Breast epithelium (tissue), 4 donors: ENCODE results near the gene C22orf42. TPM values are rescaled to one million over a fixed set of nuclear protein-coding genes. Genes with fewer than 3 reads are reported as not detected.

Experiments
- DNase-seq, 2 donors: peaks; one replicate each; pipeline ENCODE4 v3.0.0-alpha.2; 2019; ENCODE audit warnings: low spot score in 2 of 2
- H3K27ac ChIP-seq, 2 donors: fragments of 200-600 bp; sonication (generic) in 1 of 2; one replicate each; pipeline ENCODE4 v1.5.1; 2016 to 2019; ENCODE audit warnings: mild to moderate bottlenecking in 1 of 2
- H3K27me3 ChIP-seq, 2 donors: fragments of 200-600 bp; sonication (generic) in 1 of 2; one replicate each; pipeline versions ENCODE4 v1.5.1 to v1.6.0; 2017 to 2019; ENCODE audit warnings: control low read depth in 1 of 2, mild to moderate bottlenecking in 1 of 2
- H3K36me3 ChIP-seq: fragments of 200-600 bp; one replicate; pipeline ENCODE4 v1.5.1; 2019
- H3K4me1 ChIP-seq, 2 donors: fragments of 200-600 bp; sonication (generic); one replicate each; pipeline ENCODE4 v1.5.1; 2016 to 2019; ENCODE audit warnings: control low read depth in 1 of 2
- H3K4me3 ChIP-seq, 3 donors: fragments of 200-600 bp; sonication (generic); 1 replicate in 2 of 3; 2 replicates in 1 of 3; pipeline ENCODE4 v1.5.1; 2016 to 2019; ENCODE audit warnings: mild to moderate bottlenecking in 3 of 3, moderate library complexity in 2 of 3
- H3K9me3 ChIP-seq, 2 donors: fragments of 200-600 bp; sonication (generic) in 1 of 2; one replicate each; pipeline ENCODE4 v1.5.1; 2016 to 2019; ENCODE audit warnings: control low read depth in 1 of 2
- CTCF ChIP-seq, 3 donors: fragments of 450-650 bp; IDR thresholded peaks; one replicate each; pipeline ENCODE4 v1.5.1; 2016 to 2017; ENCODE audit warnings: antibody characterized with exemption in 3 of 3, mild to moderate bottlenecking in 3 of 3, moderate library complexity in 3 of 3
- POLR2A ChIP-seq: fragments of 450-650 bp; IDR thresholded peaks from one replicate; pipeline ENCODE4 v1.6.1; 2016; ENCODE audit warnings: antibody characterized with exemption, mild to moderate bottlenecking, moderate library complexity
- POLR2AphosphoS5 ChIP-seq, 3 donors: sonication (generic); formaldehyde crosslinking; IDR thresholded peaks; one replicate each; pipeline ENCODE4 v1.6.1; 2017; ENCODE audit warnings: antibody characterized with exemption in 3 of 3
- intact Hi-C: fragments of 100-400 bp; cut with DNase I; formaldehyde crosslinking; loops from one replicate; pipeline ENCODE4 v1.15.1; 2023; ENCODE audit warnings: low total_unique reads
- total RNA-seq, 3 donors: library from RNA; depleted of rRNA; stranded (reverse); fragments of >200 nt; gene quantifications; one replicate each; pipeline ENCODE4 v1.1.0, GENCODE V29; 2016

The C22orf42 gene
- total RNA-seq, 3 donors from 2014 or later = not detected

GRCh38 chr22:32103658-32104315 is 55.3 kb downstream of the C22orf42 start:
- Histone ChIP-seq H3K27ac (peak overlapping the region in 1 of 2 donors; percentile 35), H3K4me3 (no peak overlapping the region), H3K4me1 (no peaks in the 10 kb centered on the region), H3K9me3 (no peaks in the 10 kb centered on the region), H3K36me3 (no peaks in the 10 kb centered on the region), H3K27me3 (no peaks in the 10 kb centered on the region)
- no peak for DNase-seq
- TF ChIP-seq CTCF (IDR thresholded peaks at IDR 0.05) (peak in 2 of 3 donors; percentile 32 to 38), POLR2AphosphoS5 (IDR thresholded peaks at IDR 0.05) (no peak), POLR2A (no peak)
- intact Hi-C loops = no loop called here

- no peaks in the 10 kb centered on the region for H3K4me1 ChIP-seq
- DNase-seq = peak in 1 of 2 donors; percentile 36
- H3K9me3 ChIP-seq = no peaks in the 10 kb centered on the region
- no peak for TF ChIP-seq POLR2A
- no peak for TF ChIP-seq POLR2AphosphoS5 (IDR thresholded peaks at IDR 0.05)
- TF ChIP-seq CTCF (IDR thresholded peaks at IDR 0.05) = no peak
- H3K27ac ChIP-seq = peak overlapping the region in 1 of 2 donors; percentile 50
- H3K36me3 ChIP-seq = no peaks in the 10 kb centered on the region
- H3K27me3 ChIP-seq = no peaks in the 10 kb centered on the region
- intact Hi-C loops = no loop called here
- no peak overlapping the region for H3K4me3 ChIP-seq
Measured at GRCh38 chr22:32100711-32101110, 58.4 kb downstream of the C22orf42 start.

Other genes starting within 250 kb of the C22orf42 start
- 10 to 100 TPM; 58.7 to 94.3 (median 85.9) TPM for gene YWHAH, start 214.8 kb downstream of the C22orf42 start, total RNA-seq
- 1 to 10 TPM in 2 of 3 donors, not detected in 1; 1.3 to 5.3 TPM for gene SLC5A1, start 116.0 kb downstream of the C22orf42 start, total RNA-seq
- under 1 TPM in 1 of 3 donors, not detected in 2; 0.29 TPM for gene RFPL2, start 45.8 kb upstream of the C22orf42 start, total RNA-seq
- gene SLC5A4, start 96.0 kb upstream of the C22orf42 start, total RNA-seq = 1 to 10 TPM in 1 of 3 donors, under 1 TPM in 1, not detected in 1; 0.16 to 1.3 TPM
- gene RFPL3, start 198.6 kb upstream of the C22orf42 start, total RNA-seq = not detected